Right lobe of liver (tissue), 6 donors: ENCODE measurements around the gene BTBD16. TPM values are rescaled to one million over a fixed set of nuclear protein-coding genes. Genes with fewer than 3 reads are reported as not detected.

Experiments used
- ATAC-seq, 4 donors: fragments of 200-7000 bp; cut with Tn5 transposase; one replicate each; pipeline ENCODE4 v1.9.1; 2020; ENCODE audit warnings: mild to moderate bottlenecking in 4 of 4, moderate library complexity in 4 of 4
- DNase-seq, 3 donors: peaks; one replicate each; pipeline ENCODE4 v3.0.0-alpha.2; 2020
- H3K27ac ChIP-seq, 3 donors: fragments of 200-600 bp; one replicate each; pipeline ENCODE4 v1.8.0; 2022
- H3K27me3 ChIP-seq, 2 donors: fragments of 200-600 bp; one replicate each; pipeline ENCODE4 v1.8.0; 2022
- H3K36me3 ChIP-seq, 4 donors: fragments of 200-600 bp; sonication (generic) in 1 of 4; one replicate each; pipeline versions ENCODE4 v1.5.1 to v1.8.0; 2017 to 2022; ENCODE audit warnings: control low read depth in 1 of 4
- H3K4me1 ChIP-seq, 4 donors: fragments of 200-600 bp; sonication (generic) in 1 of 4; one replicate each; pipeline versions ENCODE4 v1.5.1 to v1.8.0; 2017 to 2022; ENCODE audit warnings: control low read depth in 1 of 4
- H3K4me3 ChIP-seq, 3 donors: fragments of 200-600 bp; one replicate each; pipeline ENCODE4 v1.8.0; 2022
- H3K9me3 ChIP-seq, 4 donors: fragments of 200-600 bp; sonication (generic) in 1 of 4; one replicate each; pipeline versions ENCODE4 v1.5.1 to v1.8.0; 2017 to 2022; ENCODE audit warnings: control low read depth in 1 of 4
- POLR2A ChIP-seq: fragments of 450-650 bp; IDR thresholded peaks from one replicate; pipeline ENCODE4 v1.6.1; 2017; ENCODE audit warnings: antibody characterized with exemption, mild to moderate bottlenecking
- WGBS: methylation state at CpG from one replicate; pipeline ENCODE4 v1.1.6; 2018; ENCODE audit warnings: low coverage, low lambda C conversion rate; ENCODE audit not compliant: insufficient coverage; ENCODE audit errors: missing lambda C conversion rate; 5-methylcytosine and 5-hydroxymethylcytosine counted together
- intact Hi-C, 2 donors: fragments of 100-400 bp; cut with DNase I; formaldehyde crosslinking; loops; one replicate each; pipeline versions ENCODE4 v1.11.2 to v1.14.1; 2022
- total RNA-seq, 6 experiments: library from RNA; depleted of rRNA in 2 of 6; stranded (reverse); fragments of >200 nt in 2 of 6; fragmentation: NEBNext Ultra II Directional in 3 of 6; extraction: Animal tissue kit (Norgen Biotek cat#: 25700) in 3 of 6; gene quantifications; one replicate each; pipeline versions ENCODE4 v1.1.0 to v1.2.4, GENCODE V29; 2016 to 2023
- TF ChIP-seq, protein P1 (sequence below), 4 donors: fragments of 200-600 bp in 3 of 4; fragments of 450-650 bp in 1 of 4; IDR thresholded peaks; one replicate each; pipeline versions ENCODE4 v1.5.1 to v1.8.0; 2016 to 2022; ENCODE audit warnings: antibody characterized with exemption in 4 of 4, mild to moderate bottlenecking in 2 of 4
- donor health status: DM: no; HTN: yes; CAD: no.
- donor health status: DM: no; HTN: no; CAD: no.
- donor health status: DM: no; HTN: no; CAD: no.
- donor health status: DM: no; HTN: yes; CAD: no.
- donor health status: DM: no; HTN: yes; CAD: no.

Gene BTBD16
- total RNA-seq, 6 experiments from 2014 or later: 0.98 to 3.0 (median 2.0) TPM

GRCh38 chr10:122285506-122286444 lies 14.7 kb downstream of the BTBD16 start:
- intact Hi-C loops: no loop called here
- TF ChIP-seq, protein P1, sequence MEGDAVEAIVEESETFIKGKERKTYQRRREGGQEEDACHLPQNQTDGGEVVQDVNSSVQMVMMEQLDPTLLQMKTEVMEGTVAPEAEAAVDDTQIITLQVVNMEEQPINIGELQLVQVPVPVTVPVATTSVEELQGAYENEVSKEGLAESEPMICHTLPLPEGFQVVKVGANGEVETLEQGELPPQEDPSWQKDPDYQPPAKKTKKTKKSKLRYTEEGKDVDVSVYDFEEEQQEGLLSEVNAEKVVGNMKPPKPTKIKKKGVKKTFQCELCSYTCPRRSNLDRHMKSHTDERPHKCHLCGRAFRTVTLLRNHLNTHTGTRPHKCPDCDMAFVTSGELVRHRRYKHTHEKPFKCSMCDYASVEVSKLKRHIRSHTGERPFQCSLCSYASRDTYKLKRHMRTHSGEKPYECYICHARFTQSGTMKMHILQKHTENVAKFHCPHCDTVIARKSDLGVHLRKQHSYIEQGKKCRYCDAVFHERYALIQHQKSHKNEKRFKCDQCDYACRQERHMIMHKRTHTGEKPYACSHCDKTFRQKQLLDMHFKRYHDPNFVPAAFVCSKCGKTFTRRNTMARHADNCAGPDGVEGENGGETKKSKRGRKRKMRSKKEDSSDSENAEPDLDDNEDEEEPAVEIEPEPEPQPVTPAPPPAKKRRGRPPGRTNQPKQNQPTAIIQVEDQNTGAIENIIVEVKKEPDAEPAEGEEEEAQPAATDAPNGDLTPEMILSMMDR (IDR thresholded peaks at IDR 0.05): no peak
- no peak for TF ChIP-seq POLR2A
- Histone ChIP-seq H3K4me1 (no peaks in the 10 kb centered on the region), H3K36me3 (no peaks in the 10 kb centered on the region), H3K4me3 (no peak overlapping the region), H3K9me3 (no peaks in the 10 kb centered on the region), H3K27me3 (no peaks in the 10 kb centered on the region), H3K27ac (no peak overlapping the region)
- ATAC-seq (no peak), DNase-seq (no peak)
- WGBS: 54% methylated on average over 8 of the region's 17 CpGs

DNA sequence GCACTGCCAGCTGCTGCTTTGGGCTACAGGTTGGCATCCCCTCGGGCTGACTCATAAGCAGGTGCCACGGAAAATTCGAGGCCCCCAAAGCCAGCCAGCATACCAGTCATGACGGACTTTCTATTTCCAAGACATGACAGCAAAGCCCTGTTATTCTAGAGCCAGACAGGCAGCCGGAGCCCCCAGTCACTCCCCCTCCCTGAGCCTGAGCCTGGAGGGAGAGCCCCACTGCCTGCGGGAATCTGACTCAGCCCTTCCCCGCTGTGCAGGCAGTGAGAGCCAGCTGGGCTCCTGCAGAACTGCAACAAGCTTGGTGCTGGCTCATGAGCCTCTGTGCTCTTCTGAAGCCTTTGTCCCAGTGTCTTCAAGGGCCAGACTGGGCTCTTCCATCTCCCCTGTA lies 15.8 kb downstream of the BTBD16 start:
- no peaks in the 10 kb centered on the region for H3K9me3 ChIP-seq
- 84% methylated on average over 4 of the region's 7 CpGs for WGBS
- no peak for ATAC-seq
- DNase-seq: no peak
- H3K4me3 ChIP-seq: no peak overlapping the region
- intact Hi-C loops: no loop called here
- no peaks in the 10 kb centered on the region for H3K27me3 ChIP-seq
- H3K4me1 ChIP-seq: no peaks in the 10 kb centered on the region
- H3K27ac ChIP-seq: no peak overlapping the region
- H3K36me3 ChIP-seq: no peaks in the 10 kb centered on the region
- TF ChIP-seq, protein P1 (IDR thresholded peaks at IDR 0.05): no peak
- TF ChIP-seq POLR2A: no peak

- no peaks in the 10 kb centered on the region for H3K4me1 ChIP-seq
- no peaks in the 10 kb centered on the region for H3K27me3 ChIP-seq
- TF ChIP-seq, protein P1 (IDR thresholded peaks at IDR 0.05): no peak
- TF ChIP-seq POLR2A: no peak
- no peak for DNase-seq
- 39% methylated on average over 4 of the region's 5 CpGs for WGBS
- intact Hi-C loops: no loop called here
- H3K36me3 ChIP-seq: no peaks in the 10 kb centered on the region
- no peak for ATAC-seq
- H3K9me3 ChIP-seq: no peaks in the 10 kb centered on the region
- H3K27ac ChIP-seq: no peak overlapping the region
- H3K4me3 ChIP-seq: no peak overlapping the region
Observed at GRCh38 chr10:122287570-122287969, 16.5 kb downstream of the BTBD16 start.

- Histone ChIP-seq H3K4me3 (no peak overlapping the region), H3K9me3 (no peaks in the 10 kb centered on the region), H3K27me3 (no peaks in the 10 kb centered on the region), H3K4me1 (no peaks in the 10 kb centered on the region), H3K36me3 (no peaks in the 10 kb centered on the region), H3K27ac (no peak overlapping the region)
- TF ChIP-seq, protein P1 (IDR thresholded peaks at IDR 0.05): no peak
- TF ChIP-seq POLR2A: no peak
- WGBS: 79% methylated on average over 6 of the region's 6 CpGs
- intact Hi-C loops: no loop called here
- no peak for ATAC-seq
- DNase-seq: no peak
Observed at GRCh38 chr10:122288262-122288661, 17.2 kb downstream of the BTBD16 start.
